ENCODE measurements around the gene NR5A1.

Gene NR5A1

GRCh38 chr9:124503713-124504529, 3.3 kb downstream of the NR5A1 start:
- Histone ChIP-seq H3K4me2 (ENCODE audit: low read depth, low read length) (no peak overlapping the region), H3K27ac (ENCODE audit: low read length) (no peak overlapping the region), H2AFZ (ENCODE audit: low read length) (no peak overlapping the region), H3K9ac (ENCODE audit: low read length) (no peak overlapping the region), H3K36me3 (replicated peaks; ENCODE audit: insufficient read depth, low read length) (no peaks in the 10 kb centered on the region), H4K20me1 (ENCODE audit: insufficient read depth, low read length) (no peaks in the 10 kb centered on the region), H3K79me2 (ENCODE audit: low read length) (no peaks in the 10 kb centered on the region), H3K9me2 (replicated peaks; ENCODE audit: insufficient read depth, low read length) (no peaks in the 10 kb centered on the region), H3K4me1 (ENCODE audit: low read length) (no peaks in the 10 kb centered on the region), H3F3A (ENCODE audit: insufficient read depth, low read length) (no peaks in the 10 kb centered on the region), H3K9me3 (replicated peaks; ENCODE audit: insufficient read depth, low read length) (no peaks in the 10 kb centered on the region), H3K27me3 (replicated peaks; ENCODE audit: insufficient read depth, low read length) (peaks cover 53% of the 10 kb centered on the region), H3K4me3 (ENCODE audit: low read length) (no peak overlapping the region)
- DNase-seq = no peak
- TF ChIP-seq CTCF (IDR thresholded peaks at IDR 0.05; ENCODE audit: low read length) (no peak), EZH2 (optimal IDR thresholded peaks at IDR 0.05; ENCODE audit: low read depth, low read length) (no peak)

GRCh38 chr9:124502711-124503702, 4.2 kb downstream of the NR5A1 start:
- no peak overlapping the region for H2AFZ ChIP-seq (ENCODE audit: low read length)
- H3K36me3 ChIP-seq (replicated peaks; ENCODE audit: insufficient read depth, low read length) = no peaks in the 10 kb centered on the region
- H4K20me1 ChIP-seq (ENCODE audit: insufficient read depth, low read length) = no peaks in the 10 kb centered on the region
- TF ChIP-seq CTCF (IDR thresholded peaks at IDR 0.05; ENCODE audit: low read length) = no peak
- TF ChIP-seq EZH2 (optimal IDR thresholded peaks at IDR 0.05; ENCODE audit: low read depth, low read length) = no peak
- TF ChIP-seq EZH2phosphoT487 (IDR thresholded peaks at IDR 0.05; ENCODE audit: low read length) = no peak
- no peak overlapping the region for H3K27ac ChIP-seq (ENCODE audit: low read length)
- H3K4me2 ChIP-seq (ENCODE audit: low read depth, low read length) = no peak overlapping the region
- H3K79me2 ChIP-seq (ENCODE audit: low read length) = no peaks in the 10 kb centered on the region
- peaks cover 62% of the 10 kb centered on the region for H3K27me3 ChIP-seq (replicated peaks; ENCODE audit: insufficient read depth, low read length)
- no peaks in the 10 kb centered on the region for H3K9me3 ChIP-seq (replicated peaks; ENCODE audit: insufficient read depth, low read length)
- H3F3A ChIP-seq (ENCODE audit: insufficient read depth, low read length) = no peaks in the 10 kb centered on the region
- no peak for DNase-seq
- no peak overlapping the region for H3K9ac ChIP-seq (ENCODE audit: low read length)
- no peaks in the 10 kb centered on the region for H3K9me2 ChIP-seq (replicated peaks; ENCODE audit: insufficient read depth, low read length)
- H3K4me1 ChIP-seq (ENCODE audit: low read length) = no peaks in the 10 kb centered on the region
- H3K4me3 ChIP-seq (ENCODE audit: low read length) = no peak overlapping the region

GRCh38 chr9:124501771-124502320, 5.4 kb downstream of the NR5A1 start:
- Histone ChIP-seq H2AFZ (ENCODE audit: low read length) (no peak overlapping the region), H3K9me3 (replicated peaks; ENCODE audit: insufficient read depth, low read length) (no peaks in the 10 kb centered on the region), H3F3A (ENCODE audit: insufficient read depth, low read length) (no peaks in the 10 kb centered on the region), H3K4me2 (ENCODE audit: low read depth, low read length) (no peak overlapping the region), H3K9me2 (replicated peaks; ENCODE audit: insufficient read depth, low read length) (no peaks in the 10 kb centered on the region), H3K9ac (ENCODE audit: low read length) (no peak overlapping the region), H3K4me1 (ENCODE audit: low read length) (no peaks in the 10 kb centered on the region), H3K27me3 (replicated peaks; ENCODE audit: insufficient read depth, low read length) (peaks cover 74% of the 10 kb centered on the region), H3K79me2 (ENCODE audit: low read length) (no peaks in the 10 kb centered on the region), H3K36me3 (replicated peaks; ENCODE audit: insufficient read depth, low read length) (no peaks in the 10 kb centered on the region), H3K4me3 (ENCODE audit: low read length) (no peak overlapping the region), H3K27ac (ENCODE audit: low read length) (no peak overlapping the region), H4K20me1 (ENCODE audit: insufficient read depth, low read length) (no peaks in the 10 kb centered on the region)
- no peak for DNase-seq
- no peak for TF ChIP-seq EZH2 (optimal IDR thresholded peaks at IDR 0.05; ENCODE audit: low read depth, low read length)
- TF ChIP-seq EZH2phosphoT487 (IDR thresholded peaks at IDR 0.05; ENCODE audit: low read length) = no peak
- TF ChIP-seq CTCF (IDR thresholded peaks at IDR 0.05; ENCODE audit: low read length) = no peak
